Activated naive CD8-positive, alpha-beta T cell treated with anti-CD3 and anti-CD28 coated beads, Interleukin-2, amount 10 ng/mL, durations not matched to agents 7 days and 5 days (primary cell): Measurements from ENCODE around the gene ADAMTS15. TPM values are rescaled to one million over a fixed set of nuclear protein-coding genes. Genes with fewer than 3 reads are reported as not detected.

Experiments
- ATAC-seq: fragments of 150-1000 bp; cut with Tn5 transposase; one replicate; pipeline ENCODE4 v1.10.0; 2021; ENCODE audit warnings: low read depth, moderate library complexity
- POLR2A ChIA-PET: fragments of 350-600 bp; sonication (Branson Sonifier 250); formaldehyde crosslinking; loops from one replicate; lab custom pipeline; 2021; ENCODE audit warnings: antibody characterized with exemption; lab: Charles Lee
- DNase-seq: peaks from one replicate; pipeline ENCODE4 v3.0.0; 2021
- H3K27ac Mint-ChIP-seq: one replicate; pipeline ENCODE4 v1.8.0; 2022; ENCODE audit warnings: mild to moderate bottlenecking, mixed read lengths
- H3K27me3 Mint-ChIP-seq: one replicate; pipeline ENCODE4 v1.8.0; 2022; ENCODE audit warnings: mild to moderate bottlenecking, moderate library complexity, mixed read lengths
- H3K36me3 Mint-ChIP-seq: one replicate; pipeline ENCODE4 v1.8.0; 2021; ENCODE audit warnings: mild to moderate bottlenecking, mixed read lengths
- H3K4me1 Mint-ChIP-seq: one replicate; pipeline ENCODE4 v1.8.0; 2021; ENCODE audit warnings: mixed read lengths
- H3K4me3 Mint-ChIP-seq: one replicate; pipeline ENCODE4 v1.8.0; 2022; ENCODE audit warnings: mild to moderate bottlenecking, moderate library complexity, mixed read lengths
- H3K9me3 Mint-ChIP-seq: one replicate; pipeline ENCODE4 v1.8.0; 2021; ENCODE audit warnings: mixed read lengths
- total RNA-seq, 2 experiments: library from RNA; stranded (reverse); gene quantifications; one replicate each; pipeline ENCODE4 v1.2.3, GENCODE V29; 2021

The ADAMTS15 gene
- total RNA-seq, 2 experiments from 2014 or later = 0.08 to 0.11 TPM

GRCh38 chr11:130488848-130489584 lies 40.6 kb downstream of the ADAMTS15 start:
- Mint-ChIP-seq H3K27me3 (peaks cover 24% of the 10 kb centered on the region), H3K4me3 (no peak overlapping the region), H3K9me3 (no peaks in the 10 kb centered on the region), H3K4me1 (peaks cover 2% of the 10 kb centered on the region), H3K27ac (no peak overlapping the region), H3K36me3 (no peaks in the 10 kb centered on the region)
- ATAC-seq (no peak), DNase-seq (no peak)
- POLR2A ChIA-PET = no interaction called here

- DNase-seq = no peak
- H3K27ac Mint-ChIP-seq = no peak overlapping the region
- no peak overlapping the region for H3K4me3 Mint-ChIP-seq
- H3K4me1 Mint-ChIP-seq = peaks cover 2% of the 10 kb centered on the region
- POLR2A ChIA-PET = no interaction called here
- no peaks in the 10 kb centered on the region for H3K9me3 Mint-ChIP-seq
- peaks cover 24% of the 10 kb centered on the region for H3K27me3 Mint-ChIP-seq
- ATAC-seq = no peak
- H3K36me3 Mint-ChIP-seq = no peaks in the 10 kb centered on the region
These were observed 41.3 kb downstream of the ADAMTS15 start for GRCh38 chr11:130489716-130490115.

- Mint-ChIP-seq H3K27me3 (peaks cover 25% of the 10 kb centered on the region), H3K36me3 (no peaks in the 10 kb centered on the region), H3K4me1 (peaks cover 2% of the 10 kb centered on the region), H3K9me3 (no peaks in the 10 kb centered on the region), H3K4me3 (no peak overlapping the region), H3K27ac (no peak overlapping the region)
- DNase-seq (no peak), ATAC-seq (no peak)
- POLR2A ChIA-PET = no interaction called here
These were observed 42.4 kb downstream of the ADAMTS15 start for GRCh38 chr11:130490682-130491449.

- no peak overlapping the region for H3K4me3 Mint-ChIP-seq
- H3K4me1 Mint-ChIP-seq = no peaks in the 10 kb centered on the region
- POLR2A ChIA-PET = no interaction called here
- H3K36me3 Mint-ChIP-seq = no peaks in the 10 kb centered on the region
- peaks cover 29% of the 10 kb centered on the region for H3K27me3 Mint-ChIP-seq
- no peaks in the 10 kb centered on the region for H3K9me3 Mint-ChIP-seq
- DNase-seq = no peak
- H3K27ac Mint-ChIP-seq = no peak overlapping the region
- no peak for ATAC-seq
These were observed 49.7 kb downstream of the ADAMTS15 start for GRCh38 chr11:130498181-130498580.

- Mint-ChIP-seq H3K4me1 (no peaks in the 10 kb centered on the region), H3K9me3 (peaks cover under 1% of the 10 kb centered on the region), H3K27ac (no peak overlapping the region), H3K27me3 (peaks cover 33% of the 10 kb centered on the region), H3K36me3 (no peaks in the 10 kb centered on the region), H3K4me3 (no peak overlapping the region)
- POLR2A ChIA-PET = no interaction called here
- ATAC-seq (no peak), DNase-seq (no peak)
These were observed 51.4 kb downstream of the ADAMTS15 start for GRCh38 chr11:130499828-130500227.

DNA sequence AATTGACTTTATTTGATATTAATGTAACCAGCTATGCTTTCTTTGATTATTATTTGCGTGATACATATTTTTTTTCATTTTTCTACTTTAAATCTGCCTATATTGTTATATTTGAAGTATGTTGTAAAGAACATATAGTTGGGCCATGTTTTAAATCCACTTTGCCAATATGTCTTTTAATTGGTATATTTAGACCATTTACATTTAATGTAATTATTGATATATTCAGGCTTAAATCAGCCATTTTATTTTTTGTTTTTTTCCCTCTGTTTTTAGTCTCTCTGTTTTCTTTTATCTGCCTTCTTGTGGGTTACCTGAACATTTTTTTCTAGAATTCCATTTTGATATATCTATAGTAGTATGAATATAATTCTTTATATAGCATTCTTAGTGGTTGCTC lies 55.9 kb downstream of the ADAMTS15 start:
- Mint-ChIP-seq H3K4me1 (no peaks in the 10 kb centered on the region), H3K27me3 (peaks cover 20% of the 10 kb centered on the region), H3K4me3 (no peak overlapping the region), H3K27ac (no peak overlapping the region), H3K9me3 (peaks cover 10% of the 10 kb centered on the region), H3K36me3 (no peaks in the 10 kb centered on the region)
- DNase-seq (no peak), ATAC-seq (no peak)
- POLR2A ChIA-PET = no interaction called here

DNA sequence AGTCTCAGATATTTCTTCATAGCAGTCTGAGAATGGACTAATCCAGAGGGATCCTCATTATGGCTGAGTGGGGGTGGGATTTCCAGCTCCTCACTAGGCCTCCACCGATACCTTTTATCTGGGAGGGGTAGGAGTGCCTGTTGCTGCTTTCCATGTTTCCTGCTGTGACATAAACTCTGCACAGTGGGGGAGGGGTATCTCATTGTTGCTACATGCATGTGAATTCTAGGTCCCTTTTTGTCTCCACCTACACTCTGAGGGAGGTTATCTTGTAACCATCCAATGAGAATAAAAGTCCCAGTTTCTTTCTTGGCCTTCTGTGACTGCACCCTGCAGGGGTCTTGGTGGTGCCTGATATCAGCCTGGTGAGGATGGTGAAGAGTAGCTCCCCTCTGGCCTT lies 60.5 kb downstream of the ADAMTS15 start:
- no peak overlapping the region for H3K27ac Mint-ChIP-seq
- DNase-seq (no peak), ATAC-seq (no peak)
- H3K4me1 Mint-ChIP-seq = no peaks in the 10 kb centered on the region
- H3K27me3 Mint-ChIP-seq = peaks cover 4% of the 10 kb centered on the region
- peaks cover 10% of the 10 kb centered on the region for H3K9me3 Mint-ChIP-seq
- no peaks in the 10 kb centered on the region for H3K36me3 Mint-ChIP-seq
- POLR2A ChIA-PET = no interaction called here
- no peak overlapping the region for H3K4me3 Mint-ChIP-seq

- no peak overlapping the region for H3K4me3 Mint-ChIP-seq
- DNase-seq (no peak), ATAC-seq (no peak)
- POLR2A ChIA-PET = no interaction called here
- H3K27me3 Mint-ChIP-seq = peaks cover 2% of the 10 kb centered on the region
- H3K9me3 Mint-ChIP-seq = peaks cover 9% of the 10 kb centered on the region
- no peaks in the 10 kb centered on the region for H3K4me1 Mint-ChIP-seq
- no peaks in the 10 kb centered on the region for H3K36me3 Mint-ChIP-seq
- no peak overlapping the region for H3K27ac Mint-ChIP-seq
These were observed 61.5 kb downstream of the ADAMTS15 start for GRCh38 chr11:130509942-130510341.

DNA sequence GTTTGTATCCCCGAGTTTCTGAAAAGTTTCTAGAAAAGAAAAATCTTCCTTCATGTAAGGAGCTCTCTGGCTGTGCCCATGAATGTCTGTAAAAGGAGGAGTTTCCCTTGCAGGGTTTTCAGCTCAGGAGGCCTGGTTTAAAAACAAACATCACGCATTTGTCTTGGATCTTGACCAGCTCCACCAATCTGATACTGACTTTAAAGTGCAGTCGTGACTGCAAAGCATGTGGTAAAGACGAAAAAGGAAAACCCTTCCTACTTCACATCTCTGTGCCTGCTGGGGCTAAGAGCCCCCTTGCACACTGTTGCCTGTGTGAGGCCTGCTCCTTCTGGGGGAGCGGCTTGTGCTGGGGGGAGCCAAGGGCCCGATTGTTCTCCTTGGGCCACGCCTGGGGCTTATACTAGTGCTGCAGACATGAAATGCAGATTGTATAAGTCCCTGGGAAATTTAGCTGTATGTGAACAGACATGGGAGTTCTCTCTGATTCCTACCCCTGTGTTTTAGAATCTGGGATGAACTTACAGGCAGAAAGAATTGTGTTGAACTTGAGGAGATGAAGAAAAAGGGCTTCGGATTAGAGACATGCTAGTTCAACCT lies 62.1 kb downstream of the ADAMTS15 start:
- Mint-ChIP-seq H3K4me1 (no peaks in the 10 kb centered on the region), H3K27ac (no peak overlapping the region), H3K4me3 (no peak overlapping the region), H3K9me3 (peaks cover 8% of the 10 kb centered on the region), H3K36me3 (no peaks in the 10 kb centered on the region), H3K27me3 (peaks cover 2% of the 10 kb centered on the region)
- POLR2A ChIA-PET = no interaction called here
- DNase-seq (no peak), ATAC-seq (no peak)

GRCh38 chr11:130511765-130512164 lies 63.3 kb downstream of the ADAMTS15 start:
- POLR2A ChIA-PET = no interaction called here
- Mint-ChIP-seq H3K9me3 (peaks cover 8% of the 10 kb centered on the region), H3K4me3 (no peak overlapping the region), H3K27ac (no peak overlapping the region), H3K4me1 (no peaks in the 10 kb centered on the region), H3K36me3 (no peaks in the 10 kb centered on the region), H3K27me3 (no peaks in the 10 kb centered on the region)
- DNase-seq (no peak), ATAC-seq (no peak)

DNA sequence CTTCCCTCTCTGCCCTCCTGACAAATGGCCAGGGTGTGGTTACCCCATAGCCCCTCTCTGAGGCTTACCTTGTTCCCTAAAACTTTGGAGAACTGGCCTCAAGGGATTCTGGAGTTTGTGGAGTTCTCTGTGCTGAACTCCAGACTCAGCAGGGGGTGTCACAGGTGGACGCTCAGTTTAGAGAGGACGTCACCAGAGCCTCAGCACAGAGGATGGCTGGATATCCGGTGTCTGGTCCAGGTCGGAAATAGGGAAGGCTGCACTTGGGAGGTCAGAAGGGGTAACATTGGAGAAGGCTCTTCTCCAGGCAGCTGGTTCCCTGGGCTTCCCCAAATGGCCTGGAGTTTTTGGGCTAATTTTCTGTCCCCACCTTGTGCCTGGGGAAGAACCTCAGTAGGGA lies 64.2 kb downstream of the ADAMTS15 start:
- POLR2A ChIA-PET = no interaction called here
- Mint-ChIP-seq H3K4me3 (no peak overlapping the region), H3K36me3 (no peaks in the 10 kb centered on the region), H3K27me3 (no peaks in the 10 kb centered on the region), H3K4me1 (no peaks in the 10 kb centered on the region), H3K9me3 (peaks cover 5% of the 10 kb centered on the region), H3K27ac (no peak overlapping the region)
- no peak for ATAC-seq
- no peak for DNase-seq

DNA sequence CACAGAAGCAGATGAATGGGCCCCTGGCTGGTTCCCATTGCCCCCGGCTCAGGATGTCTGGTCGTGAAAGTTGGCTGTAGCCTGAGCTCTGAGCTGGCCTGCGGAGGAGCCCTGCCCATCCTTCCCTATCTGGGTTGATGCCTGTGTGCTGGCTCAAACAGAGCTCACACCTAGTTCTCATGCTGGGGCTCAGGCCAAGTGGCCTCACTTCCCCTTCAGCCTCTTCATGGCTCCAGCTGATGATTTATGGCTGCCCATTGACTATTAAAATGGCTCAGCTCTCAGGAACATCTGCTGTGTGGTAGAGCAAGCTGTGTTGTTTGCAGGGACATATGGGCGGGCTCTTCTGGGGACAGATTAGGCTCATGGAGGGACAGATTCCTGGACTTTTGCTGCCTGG lies 64.7 kb downstream of the ADAMTS15 start:
- H3K27ac Mint-ChIP-seq = no peak overlapping the region
- ATAC-seq = no peak
- no peaks in the 10 kb centered on the region for H3K4me1 Mint-ChIP-seq
- POLR2A ChIA-PET = no interaction called here
- DNase-seq = no peak
- no peaks in the 10 kb centered on the region for H3K36me3 Mint-ChIP-seq
- no peaks in the 10 kb centered on the region for H3K27me3 Mint-ChIP-seq
- no peak overlapping the region for H3K4me3 Mint-ChIP-seq
- peaks cover under 1% of the 10 kb centered on the region for H3K9me3 Mint-ChIP-seq

- Mint-ChIP-seq H3K4me1 (no peaks in the 10 kb centered on the region), H3K27ac (no peak overlapping the region), H3K27me3 (no peaks in the 10 kb centered on the region), H3K36me3 (no peaks in the 10 kb centered on the region), H3K9me3 (no peaks in the 10 kb centered on the region), H3K4me3 (no peak overlapping the region)
- DNase-seq (no peak), ATAC-seq (no peak)
- POLR2A ChIA-PET = no interaction called here
These were observed 65.9 kb downstream of the ADAMTS15 start for GRCh38 chr11:130514316-130514715.

- Mint-ChIP-seq H3K27ac (no peak overlapping the region), H3K4me1 (no peaks in the 10 kb centered on the region)
These were observed 66.4 kb downstream of the ADAMTS15 start for GRCh38 chr11:130514851-130515250.

More at GRCh38 chr11:130514851-130515250, 66.4 kb downstream of the ADAMTS15 start:
- Mint-ChIP-seq H3K9me3 (no peaks in the 10 kb centered on the region), H3K27me3 (no peaks in the 10 kb centered on the region), H3K36me3 (no peaks in the 10 kb centered on the region), H3K4me3 (no peak overlapping the region)
- DNase-seq = no peak
- no peak for ATAC-seq
- POLR2A ChIA-PET = no interaction called here
